GM19043 (cell line): ENCODE results near the gene SPACA6.

Source experiments
- ATAC-seq: cut with Tn5 transposase; IDR thresholded peaks from one replicate; pipeline ENCODE4 v1.9.1; 2021; ENCODE audit warnings: low read depth; ENCODE audit not compliant: unreplicated experiment

SPACA6 gene

DNA sequence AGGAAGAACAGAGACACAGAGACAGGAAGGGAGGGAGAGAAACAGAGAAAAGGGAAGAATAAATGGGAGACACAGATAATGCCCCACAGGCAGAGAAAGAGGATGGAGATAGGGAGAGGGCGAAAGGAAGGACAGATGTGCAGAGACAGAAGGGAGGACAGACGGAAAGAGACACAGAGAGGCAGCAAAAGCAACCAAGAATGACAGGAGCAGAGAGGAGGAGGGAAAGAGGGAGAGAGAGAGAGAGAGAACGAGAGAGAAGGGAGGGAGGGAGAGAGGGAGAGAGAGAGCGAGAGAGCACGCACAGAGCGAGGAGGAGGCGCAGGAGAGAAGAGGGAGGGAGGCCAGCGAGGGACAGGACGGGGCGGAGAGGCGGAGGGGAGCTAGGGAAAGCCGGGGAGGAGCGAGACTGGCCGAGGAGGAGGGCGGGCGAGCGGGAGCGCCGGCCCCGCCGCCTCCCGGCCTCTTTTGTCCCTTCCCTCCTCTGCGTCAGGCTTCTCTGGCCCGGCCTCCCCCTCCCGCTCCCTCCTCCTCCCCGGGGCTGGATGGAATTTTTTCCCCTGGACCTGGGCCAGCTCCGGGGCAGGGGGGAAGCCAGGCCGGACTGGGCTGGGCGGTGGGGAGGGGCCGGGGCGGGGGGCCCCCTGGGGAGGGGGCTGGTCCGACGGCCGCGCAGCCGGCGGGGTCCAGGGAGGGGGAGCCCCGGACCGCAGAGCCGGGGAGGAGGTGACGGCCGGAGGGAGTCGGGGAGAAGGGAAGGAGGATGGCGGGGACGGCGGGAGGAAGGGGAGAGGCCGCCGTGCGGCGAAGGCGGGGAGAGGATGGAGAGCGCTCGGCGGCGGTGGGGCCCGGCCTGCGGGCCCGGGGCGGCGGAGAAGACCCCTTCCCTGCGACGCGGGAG lies 4.2 kb upstream of the SPACA6 start:
- no peak for ATAC-seq

DNA sequence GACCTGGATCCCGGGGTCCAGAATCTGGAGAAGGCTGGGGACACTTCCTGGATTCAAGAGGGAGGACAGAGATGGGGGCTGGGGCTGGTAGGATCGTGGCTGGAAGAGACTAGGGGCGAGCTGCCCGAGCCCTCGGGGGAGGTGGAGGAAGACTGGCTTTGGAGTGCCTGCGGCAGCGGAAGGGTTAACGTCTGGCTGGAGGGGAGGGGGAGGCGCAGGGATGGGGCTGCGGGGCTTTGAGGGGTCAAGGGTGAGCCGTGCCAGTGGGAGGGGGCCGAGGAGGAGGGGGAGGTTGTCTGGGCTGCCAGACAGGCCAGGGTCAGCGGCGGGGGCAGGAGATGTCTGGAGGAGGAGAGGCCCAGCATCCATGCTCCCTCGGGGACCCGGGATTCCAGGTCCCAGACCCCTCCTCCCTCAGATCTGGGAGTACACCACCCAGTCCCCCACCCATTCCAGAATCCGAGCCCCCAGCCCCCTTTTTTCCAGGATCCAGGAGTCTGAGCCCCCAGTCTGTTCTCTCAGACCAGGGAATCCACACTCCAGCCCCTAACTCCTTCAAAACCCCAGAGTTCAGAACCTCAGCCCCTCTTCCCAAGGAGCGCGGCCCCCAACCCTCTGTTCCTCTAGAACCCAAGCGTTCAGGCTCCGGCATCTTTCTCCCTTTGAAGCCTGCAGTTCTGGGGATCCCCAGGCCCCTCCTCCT lies 3.2 kb upstream of the SPACA6 start:
- no peak for ATAC-seq

DNA sequence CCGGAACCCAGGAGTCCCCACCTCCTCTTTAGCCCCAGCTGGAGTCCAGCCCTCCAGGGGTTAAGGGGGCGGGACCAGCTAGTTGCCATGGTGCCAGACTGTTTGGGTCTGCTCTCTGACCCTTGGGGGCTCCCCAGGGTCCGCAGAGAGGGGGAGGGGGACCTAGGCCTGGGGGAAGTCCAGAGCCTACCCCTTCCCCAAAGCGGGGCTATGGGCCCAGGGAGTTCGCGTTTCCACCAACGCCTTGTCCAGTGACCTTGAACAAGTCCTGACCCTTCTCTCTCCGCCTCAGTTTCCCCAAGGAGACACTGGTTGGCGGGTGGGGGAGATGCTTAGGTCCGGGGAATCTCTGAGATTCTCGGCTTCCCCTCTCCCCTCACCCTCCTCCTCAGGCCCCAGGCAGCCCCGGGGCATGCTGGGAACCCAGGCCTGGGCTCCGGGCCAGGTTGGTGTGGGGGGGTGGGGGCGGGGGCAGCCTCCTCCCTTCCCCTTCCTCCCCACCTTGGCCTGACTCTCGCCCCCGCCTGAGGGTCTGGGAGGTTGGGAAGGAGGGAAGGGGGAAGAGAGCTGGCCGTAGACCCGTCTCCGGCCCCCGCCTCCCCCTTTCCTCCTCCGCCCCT lies 2.6 kb upstream of the SPACA6 start:
- no peak for ATAC-seq

DNA sequence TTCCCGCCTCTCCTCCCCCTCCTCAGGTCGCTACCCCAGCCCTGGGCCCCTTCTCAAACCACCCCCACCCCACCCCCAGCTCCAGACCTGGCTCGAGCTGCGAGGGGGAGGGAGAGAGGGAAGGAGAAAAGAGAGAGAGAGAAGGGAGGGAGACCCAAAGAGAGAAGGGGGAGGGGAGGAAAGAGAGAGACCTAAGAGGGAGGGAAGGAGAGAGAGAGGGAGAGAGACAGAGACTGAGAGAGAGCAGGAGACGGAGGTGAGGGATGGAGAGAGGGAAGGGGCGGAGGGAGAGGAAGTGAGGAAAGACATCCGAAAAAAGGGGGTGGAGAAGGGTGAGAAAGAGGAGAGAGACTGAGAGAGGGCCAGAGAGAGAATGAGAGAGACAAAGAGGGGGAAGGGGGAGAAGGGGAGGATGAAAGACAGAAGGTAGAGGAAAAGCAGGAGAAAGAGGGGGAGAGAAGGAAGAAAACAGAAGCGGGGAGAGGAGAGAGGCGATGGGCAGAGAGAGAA lies 2.0 kb upstream of the SPACA6 start:
- no peak for ATAC-seq

DNA sequence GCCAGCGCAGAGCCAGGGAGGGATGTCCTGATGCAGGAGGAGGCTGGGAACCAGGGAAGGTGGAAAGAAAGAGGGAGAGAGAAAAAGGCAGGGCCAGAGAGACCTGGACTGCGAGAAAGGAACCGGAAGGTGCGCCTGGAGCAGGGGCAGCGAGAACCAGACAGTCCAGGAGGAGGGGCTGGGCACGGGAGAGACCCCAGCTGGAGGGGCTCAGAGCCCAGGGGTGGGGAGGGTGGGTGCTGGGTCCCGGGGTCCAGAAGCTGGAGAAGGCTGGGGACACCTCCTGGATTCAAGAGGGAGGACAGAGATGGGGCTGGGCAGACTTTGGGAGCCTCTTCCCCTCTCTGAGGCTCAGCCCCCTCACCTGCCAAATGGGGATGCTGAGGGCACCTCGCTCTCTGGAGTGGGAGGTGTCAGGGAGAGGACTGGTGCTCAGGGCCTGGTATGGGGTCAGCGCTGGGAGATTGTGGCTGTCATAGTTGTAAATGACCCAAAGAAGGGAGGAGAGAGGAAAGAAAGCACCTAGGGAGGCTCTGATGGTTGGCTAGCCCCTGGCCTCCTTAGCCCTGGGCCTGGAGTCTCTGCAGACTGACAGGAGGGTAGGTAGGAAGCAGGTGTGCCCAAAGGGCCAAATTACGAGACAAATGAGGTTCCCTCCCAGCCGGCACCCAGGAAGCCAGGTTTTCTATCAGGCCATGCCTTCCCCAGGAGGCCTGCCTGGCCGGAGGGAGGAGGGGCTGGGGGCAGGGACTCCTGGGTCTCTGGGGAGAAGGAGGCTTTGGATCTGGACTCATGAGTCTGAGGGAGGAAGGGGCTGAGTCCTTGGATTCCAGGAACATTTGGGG lies 1.3 kb upstream of the SPACA6 start:
- ATAC-seq: no peak

DNA sequence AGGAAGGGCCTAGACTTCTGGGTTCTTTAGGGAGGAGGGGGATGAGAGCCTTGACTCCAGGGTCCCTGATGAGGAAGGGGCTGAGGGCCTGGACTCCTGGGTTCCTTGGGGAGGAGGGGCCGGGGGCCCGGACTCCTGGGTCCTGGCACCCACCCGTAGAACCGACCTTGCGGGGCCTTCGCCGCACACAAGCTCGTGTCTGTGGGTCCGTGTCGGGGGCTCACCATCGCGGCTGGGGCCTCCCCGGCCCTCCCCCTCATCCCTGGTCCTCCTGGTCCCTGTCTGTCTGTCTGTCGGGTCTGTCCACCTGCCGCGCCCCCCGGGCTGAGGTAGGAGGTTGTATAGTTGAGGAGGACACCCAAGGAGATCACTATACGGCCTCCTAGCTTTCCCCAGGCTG lies 662 bp upstream of the SPACA6 start:
- no peak for ATAC-seq

DNA sequence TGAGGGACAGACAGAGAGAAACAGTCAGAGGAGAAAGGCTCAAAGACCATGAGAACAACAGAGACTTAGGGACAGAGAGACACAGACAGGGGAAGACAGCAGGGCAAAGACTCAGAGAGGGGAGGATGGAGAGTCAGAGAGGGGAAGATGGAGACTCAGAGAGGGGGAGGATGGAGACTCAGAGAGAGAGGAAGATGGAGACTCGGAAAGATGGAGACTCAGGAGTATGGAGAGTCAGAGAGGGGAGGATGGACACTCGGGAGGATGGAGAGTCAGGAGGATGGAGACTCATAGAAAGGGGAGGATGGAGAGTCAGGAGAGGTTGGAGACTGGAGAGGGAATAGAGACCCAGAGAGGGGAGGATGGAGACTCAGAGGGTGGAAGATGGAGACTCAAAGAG lies 689 bp downstream of the SPACA6 start:
- ATAC-seq: no peak

DNA sequence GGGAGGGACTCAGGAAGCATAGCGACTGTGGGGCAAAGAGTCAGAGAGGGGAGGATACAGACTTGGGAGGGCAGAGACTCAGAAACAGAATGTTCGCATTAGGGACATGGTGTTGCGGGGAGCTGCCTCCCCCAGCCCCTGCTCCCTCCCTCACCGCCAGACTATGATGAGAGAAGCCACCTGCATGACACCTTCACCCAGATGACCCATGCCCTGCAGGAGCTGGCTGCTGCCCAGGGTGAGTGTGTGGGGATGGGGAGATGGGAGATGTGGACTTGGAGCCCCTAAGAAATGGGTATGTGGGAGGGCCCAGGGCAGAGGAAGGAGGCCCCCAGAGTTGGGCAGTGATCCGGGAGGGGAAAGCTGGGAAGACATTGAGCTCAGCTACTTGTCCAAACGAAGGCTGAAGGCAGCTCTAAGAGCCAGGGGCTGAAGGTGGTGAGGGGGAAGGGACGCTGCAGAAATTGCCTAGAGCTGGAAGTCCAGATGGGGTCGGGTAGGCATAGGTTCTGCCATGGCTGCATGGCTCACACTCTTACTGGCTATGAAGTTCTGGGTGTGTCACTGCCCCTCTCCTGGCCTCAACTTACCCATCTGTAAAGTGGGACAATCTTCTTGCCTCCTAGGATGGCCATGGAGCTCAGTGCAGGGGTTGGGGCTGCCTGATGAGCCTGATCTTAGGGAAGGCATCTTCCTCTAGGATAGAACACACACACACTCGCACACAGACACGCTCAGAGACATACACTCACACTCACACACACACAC lies 1.4 kb downstream of the SPACA6 start:
- ATAC-seq: no peak

DNA sequence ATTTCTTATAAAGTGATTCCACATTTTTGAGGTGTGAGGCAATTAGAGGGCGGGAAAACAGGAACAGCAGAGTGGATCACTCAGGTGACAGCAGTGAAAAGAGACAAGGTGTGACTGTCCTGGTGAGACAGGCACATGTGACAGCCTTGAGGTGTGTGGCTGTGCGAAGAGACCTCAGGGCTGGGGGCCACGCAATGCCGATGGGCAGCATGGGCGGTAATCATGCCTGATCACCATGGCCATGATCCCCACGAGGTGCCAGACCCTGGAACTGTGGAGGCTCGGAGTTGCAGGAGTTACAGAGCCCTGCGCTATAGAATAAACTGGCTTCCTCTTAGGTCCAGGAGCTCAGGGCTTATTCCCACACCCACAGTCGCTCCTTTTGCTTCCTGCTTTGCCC lies 2.0 kb downstream of the SPACA6 start:
- no peak for ATAC-seq

DNA sequence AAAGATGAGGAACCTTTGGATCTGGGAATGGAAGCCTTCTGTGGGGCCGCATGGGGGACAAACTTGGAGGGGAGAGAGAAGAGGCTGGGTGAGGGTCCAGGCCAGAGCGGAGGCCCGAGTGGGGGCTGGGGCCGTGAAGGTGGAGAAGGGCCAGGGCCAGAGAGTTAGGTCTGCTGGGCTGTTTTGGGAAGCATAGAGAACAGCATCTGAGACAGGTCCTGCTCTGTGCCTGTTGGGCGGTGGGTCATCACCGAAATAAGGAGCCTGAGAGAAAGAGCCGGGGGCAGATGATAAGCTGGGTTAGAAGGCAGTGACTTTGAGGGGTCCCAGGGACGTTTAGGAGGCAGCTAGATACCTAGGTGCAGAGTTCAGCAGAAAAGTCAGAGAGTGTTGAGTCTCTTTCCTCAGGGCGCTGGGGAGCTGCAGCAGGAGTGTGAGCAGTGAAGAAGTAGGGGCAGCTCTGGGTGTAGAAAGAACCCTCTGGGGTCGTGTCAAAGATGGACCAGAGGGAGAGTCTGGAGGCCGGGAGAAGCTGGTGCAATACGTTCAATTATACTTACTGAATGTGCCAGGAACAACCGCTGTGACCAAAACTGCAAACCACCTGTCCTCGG lies 2.7 kb downstream of the SPACA6 start:
- ATAC-seq: no peak

DNA sequence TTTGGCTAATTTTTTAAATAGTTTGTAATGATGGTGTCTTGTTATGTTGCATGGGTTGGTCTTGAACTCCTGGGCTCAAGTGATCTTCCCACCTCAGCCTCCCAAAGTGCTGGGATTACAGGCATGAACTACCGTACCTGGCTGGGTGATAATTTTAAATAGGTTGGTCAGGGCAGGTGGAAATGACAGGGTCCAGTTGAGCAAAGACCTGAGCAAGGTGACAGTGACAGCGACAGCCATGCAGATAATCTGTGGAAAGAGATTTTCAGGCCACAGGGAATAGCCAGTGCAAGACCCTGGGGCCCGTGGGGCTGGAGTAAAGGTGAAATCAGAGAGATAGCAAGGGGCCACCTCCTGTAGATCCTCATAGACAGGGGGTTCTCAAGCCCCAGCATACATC lies 3.5 kb downstream of the SPACA6 start:
- ATAC-seq: no peak

DNA sequence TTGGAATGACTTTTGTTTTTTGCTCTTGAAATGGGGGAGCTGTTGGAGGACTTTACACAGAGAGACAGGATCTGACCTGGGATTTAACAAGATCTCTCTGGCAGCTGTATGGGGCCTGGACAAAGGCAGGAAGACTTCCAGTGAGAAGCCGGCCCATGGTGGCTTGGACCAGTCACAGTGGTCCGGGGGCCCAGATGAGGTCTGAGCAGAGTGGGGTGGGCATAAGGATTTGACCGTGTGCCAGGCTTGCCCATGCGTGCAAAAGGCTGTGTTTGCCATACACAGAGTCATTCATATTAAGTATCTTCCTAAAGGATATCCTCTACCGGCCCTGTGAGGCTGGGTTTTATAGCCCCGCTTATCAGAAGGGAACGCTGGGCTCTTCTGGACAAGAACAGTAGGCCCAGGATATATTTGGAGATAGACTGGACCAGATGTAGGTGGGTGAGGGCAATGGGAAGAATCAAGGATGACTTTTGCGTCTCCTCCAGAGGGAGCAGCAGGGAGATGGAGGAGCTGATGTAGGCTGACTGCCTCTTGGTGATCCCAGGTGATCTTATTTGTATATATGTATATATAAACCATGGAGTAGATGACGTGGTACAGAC lies 4.1 kb downstream of the SPACA6 start:
- no peak for ATAC-seq

DNA sequence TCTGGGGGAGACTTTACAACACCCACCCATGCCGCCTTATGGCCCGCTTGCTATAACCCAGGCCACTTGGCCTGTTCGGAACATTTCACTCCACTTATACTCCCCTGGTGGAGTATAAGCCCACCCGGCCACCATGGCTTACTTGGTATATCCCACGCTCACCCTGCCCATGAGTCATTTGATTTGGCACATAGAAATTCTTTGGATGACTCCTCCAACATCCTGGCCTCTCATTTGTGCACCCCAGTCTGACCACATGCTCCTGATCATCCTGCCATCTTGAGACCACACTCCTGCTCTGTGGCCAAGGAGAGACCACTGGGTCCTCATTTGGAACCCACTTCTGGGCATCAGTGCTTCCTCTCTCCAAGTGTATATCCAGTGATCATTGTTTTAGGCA lies 5.2 kb downstream of the SPACA6 start:
- ATAC-seq: no peak

DNA sequence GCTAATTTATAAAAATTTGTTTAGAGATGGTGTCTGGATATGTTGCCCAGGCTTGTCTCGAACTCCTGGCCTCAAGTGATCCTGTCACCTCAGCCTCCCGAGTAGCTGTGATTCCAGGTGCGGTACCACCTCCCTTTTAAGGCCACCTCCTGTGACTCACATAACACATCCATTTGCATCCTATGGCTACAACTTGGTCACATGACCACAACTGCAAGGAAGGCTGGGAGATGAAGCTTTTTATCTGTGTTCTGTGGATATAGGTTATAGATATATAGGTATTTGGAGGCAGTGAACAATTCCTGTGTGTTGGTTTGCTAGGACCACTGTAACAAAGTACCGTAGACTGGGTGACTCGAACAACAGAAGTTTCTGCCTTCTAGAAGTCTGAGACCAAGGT lies 6.0 kb downstream of the SPACA6 start:
- ATAC-seq: no peak

DNA sequence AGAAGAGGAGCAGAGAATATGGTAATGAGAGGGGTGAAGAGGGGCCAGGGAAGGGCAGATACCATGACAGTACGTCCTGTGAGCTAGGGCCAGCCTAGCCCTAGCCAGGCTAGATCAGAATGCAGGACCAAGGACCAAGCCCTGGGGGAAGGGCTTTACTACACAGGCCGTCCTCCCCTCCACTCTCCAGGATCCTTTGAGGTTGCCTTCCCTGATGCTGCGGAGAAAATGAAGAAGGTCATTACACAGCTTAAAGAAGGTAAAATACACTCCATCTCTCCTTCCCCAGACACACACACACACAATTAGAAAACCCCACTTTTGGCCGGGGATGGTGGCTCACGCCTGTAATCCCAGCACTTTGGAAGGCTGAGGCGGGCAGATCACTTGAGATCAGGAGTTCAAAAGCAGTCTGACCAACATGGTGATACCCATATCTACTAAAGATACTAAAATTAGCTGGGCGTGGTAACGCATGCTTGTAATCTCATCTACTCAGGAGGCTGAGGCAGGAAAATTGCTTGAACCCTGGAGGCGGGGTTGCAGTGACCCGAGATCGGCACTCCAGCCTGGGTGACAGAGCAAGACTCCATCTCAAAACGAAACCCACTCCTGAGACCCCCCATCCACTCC lies 8.5 kb downstream of the SPACA6 start:
- no peak for ATAC-seq

DNA sequence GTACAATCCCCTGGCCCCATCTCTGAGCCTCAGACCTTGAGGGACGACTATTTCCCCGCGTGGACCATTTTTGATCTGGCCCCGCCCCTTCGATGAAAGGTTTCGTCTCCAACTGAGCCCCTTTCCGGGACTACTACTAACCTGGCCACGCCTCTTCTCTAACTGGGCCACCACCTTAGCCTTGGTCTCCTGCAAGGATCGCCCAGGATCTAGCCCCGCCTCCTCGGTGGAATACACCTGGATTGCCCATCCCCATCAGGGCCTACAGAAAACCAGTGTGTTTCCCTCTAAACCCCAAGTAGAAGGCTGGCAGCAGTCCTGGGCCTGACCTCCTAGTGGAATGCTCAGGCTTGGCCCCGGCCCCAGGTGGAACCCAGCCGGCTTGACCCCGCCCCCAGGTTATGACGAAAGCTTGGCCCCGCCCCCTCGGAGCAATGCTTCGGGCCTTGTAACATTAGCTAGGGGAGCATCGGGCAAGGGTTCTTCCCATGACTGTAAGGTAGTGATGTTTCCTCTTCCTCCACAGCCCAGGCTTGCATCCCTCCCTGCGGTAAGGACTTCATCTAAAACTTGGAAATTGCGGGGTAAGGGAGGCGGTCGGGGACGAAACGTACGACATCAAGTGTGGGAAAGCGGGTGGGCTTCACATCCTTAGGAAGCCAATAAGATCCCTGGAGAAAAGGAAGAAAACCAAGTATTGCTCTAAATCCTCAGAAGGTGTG lies 9.1 kb downstream of the SPACA6 start:
- no peak for ATAC-seq

DNA sequence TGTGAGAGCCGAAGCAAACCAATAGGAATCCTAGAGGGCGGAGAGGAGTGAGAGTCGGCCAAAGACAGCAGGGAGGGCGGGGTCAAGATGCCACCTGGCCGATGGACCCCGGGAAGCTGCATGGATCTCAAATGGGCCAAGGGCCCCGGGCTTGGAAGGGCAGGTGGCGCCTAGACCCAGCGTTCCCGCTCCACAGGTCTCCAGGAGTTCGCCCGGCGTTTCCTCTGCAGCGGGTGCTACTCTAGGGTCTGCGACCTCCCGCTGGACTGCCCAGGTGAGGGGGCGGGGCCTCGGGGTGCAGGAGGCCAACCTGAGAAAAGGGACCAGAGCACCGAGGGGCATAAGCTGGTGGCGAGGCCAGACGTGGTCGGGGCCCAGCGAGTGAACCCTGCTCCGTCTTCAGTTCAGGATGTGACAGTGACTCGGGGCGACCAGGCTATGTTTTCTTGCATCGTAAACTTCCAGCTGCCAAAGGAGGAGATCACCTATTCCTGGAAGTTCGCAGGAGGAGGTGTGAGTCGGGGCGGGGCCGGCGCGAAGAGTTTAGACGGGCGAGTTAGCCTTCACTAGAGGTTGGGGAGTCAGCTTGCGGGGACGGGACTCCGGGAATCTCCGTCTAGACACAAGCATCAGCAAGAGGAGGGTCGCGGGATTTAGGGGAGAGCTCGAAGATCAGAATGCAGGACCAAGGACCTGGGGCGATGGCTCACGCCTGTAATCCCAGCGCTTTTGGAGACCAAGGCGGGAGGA lies 9.9 kb downstream of the SPACA6 start:
- no peak for ATAC-seq
